LNCaP clone FGC (cell line): Measurements from ENCODE around the gene COL5A3.

Source experiments
- DNase-seq: peaks from one replicate; pipeline ENCODE4 v3.0.0-alpha.2; 2011; ENCODE audit warnings: low read depth
- H3K4me3 ChIP-seq: 2 replicates; pipeline ENCODE4 v1.5.1; 2011; ENCODE audit warnings: mild to moderate bottlenecking, low read depth, low read length, control low read depth
- CTCF ChIP-seq: IDR thresholded peaks from 2 replicates; pipeline ENCODE4 v1.5.1; 2012; ENCODE audit warnings: mild to moderate bottlenecking; ENCODE audit not compliant: control insufficient read depth, insufficient read depth; ENCODE audit errors: extremely low read depth

COL5A3 gene

DNA sequence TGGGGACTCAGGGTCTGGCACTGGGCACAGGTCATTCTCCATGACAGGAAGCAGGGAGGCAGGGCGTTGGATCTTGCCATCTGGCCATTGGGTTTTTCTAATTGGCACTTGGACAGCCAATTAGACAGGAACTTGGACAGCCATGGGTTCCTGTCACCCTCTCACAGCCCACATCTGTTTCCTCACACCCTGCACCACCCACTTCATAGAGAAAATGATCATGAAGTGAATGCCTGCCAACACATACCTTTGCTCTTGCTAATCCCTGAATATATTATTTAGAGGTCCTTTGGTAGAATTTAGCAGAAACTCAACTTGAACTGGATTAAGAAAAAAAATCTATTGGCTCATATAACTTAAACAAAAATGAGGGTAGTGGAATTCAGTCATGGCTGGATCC, 69.1 kb downstream of the COL5A3 start:
- TF ChIP-seq CTCF = no peak
- no peak for DNase-seq
- H3K4me3 ChIP-seq = no peak overlapping the region

DNA sequence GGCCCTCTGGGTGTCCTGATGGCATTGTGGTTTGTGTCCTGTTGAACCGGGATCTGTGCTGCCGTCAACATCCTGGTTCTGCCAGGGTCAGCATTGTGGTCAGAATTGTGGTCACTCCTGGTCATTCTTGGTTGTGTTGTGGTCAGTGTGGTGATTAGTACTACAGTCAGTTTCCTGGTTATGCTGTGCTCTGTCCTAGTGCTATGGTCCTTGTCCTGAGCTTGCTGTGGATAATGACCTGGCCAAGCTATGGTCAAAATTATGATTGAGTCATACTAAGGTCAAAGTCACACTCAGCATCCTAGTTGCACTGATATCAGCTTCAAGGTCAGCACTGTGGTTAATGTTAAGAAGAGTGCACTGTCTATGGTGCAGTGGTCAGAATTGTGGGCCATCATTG, 69.5 kb downstream of the COL5A3 start:
- no peak overlapping the region for H3K4me3 ChIP-seq
- TF ChIP-seq CTCF = no peak
- DNase-seq = no peak

GRCh38 chr19:9939301-9939913, 70.9 kb downstream of the COL5A3 start:
- DNase-seq = no peak
- TF ChIP-seq CTCF = no peak
- H3K4me3 ChIP-seq = no peak overlapping the region

- DNase-seq = no peak
- no peak overlapping the region for H3K4me3 ChIP-seq
- no peak for TF ChIP-seq CTCF
These were observed 73.3 kb downstream of the COL5A3 start for GRCh38 chr19:9937001-9937411.

- no peak for TF ChIP-seq CTCF
- DNase-seq = no peak
- H3K4me3 ChIP-seq = peak within 1 kb of the TSS; percentile 54
These were observed 73.8 kb downstream of the COL5A3 start, which contains the start of gene OLFM2 for GRCh38 chr19:9936326-9937000. TSS of gene OLFM2 (minus strand) at chr19:9936515. CDS start at chr19:9936366, 149 bp downstream.

DNA sequence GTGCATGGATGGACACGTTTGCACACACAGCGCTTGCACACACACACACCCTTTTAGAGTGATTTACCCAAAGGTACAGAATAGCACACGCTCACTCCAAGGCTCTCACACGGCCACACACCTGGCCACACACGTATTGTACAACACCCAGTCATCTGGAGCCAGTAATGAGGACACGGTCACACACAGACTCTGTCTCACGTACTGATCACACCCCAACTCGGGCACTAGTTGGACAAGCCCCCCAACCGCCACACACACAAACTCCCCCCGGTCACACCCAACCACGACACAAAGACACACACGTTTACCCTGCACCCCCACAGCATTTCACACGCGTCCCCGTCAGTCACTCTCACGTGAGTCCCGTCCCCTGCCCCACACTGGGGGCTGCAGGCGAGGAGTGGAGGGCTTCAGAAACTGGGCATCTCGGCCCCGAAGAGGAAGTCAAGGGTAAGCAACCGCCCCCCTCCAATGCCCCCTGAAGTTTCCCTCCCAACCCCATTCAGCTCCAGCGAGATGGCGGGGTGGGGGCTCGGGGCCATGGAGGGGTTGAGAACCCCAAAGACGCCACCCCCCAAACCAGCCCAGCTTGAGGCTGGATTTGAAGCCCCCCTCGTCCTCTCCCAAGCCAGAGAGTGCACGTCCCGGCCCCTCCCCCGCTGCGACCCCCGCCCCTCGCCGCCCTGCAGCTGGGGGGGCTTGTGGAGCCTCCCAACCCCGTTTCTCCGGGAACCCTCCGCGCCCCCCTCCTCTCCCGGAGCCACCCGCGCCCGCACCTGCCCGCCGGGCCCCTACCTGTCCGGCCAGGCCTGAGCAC, 74.6 kb downstream of the COL5A3 start:
- TF ChIP-seq CTCF = no peak
- peak overlapping the region; percentile 54 for H3K4me3 ChIP-seq
- no peak for DNase-seq
